NCI-H460 (cell line): ENCODE results near the gene CACNA2D3. TPM values are rescaled to one million over a fixed set of nuclear protein-coding genes. Genes with fewer than 3 reads are reported as not detected.
"Not testable (repeated sequence)": the region's sequence is repeated elsewhere in the genome, so short reads cannot be mapped to it uniquely, and the experiment has no call there.

ENCODE experiments used
- DNase-seq: peaks from one replicate; pipeline ENCODE4 v3.0.0-alpha.2; 2016; ENCODE audit warnings: low read depth; ENCODE audit errors: extremely low read depth
- polyA plus RNA-seq: library from polyadenylated mRNA; depleted of rRNA; stranded (reverse); fragments of >200 nt; gene quantifications from 2 replicates; pipeline ENCODE4 v1.2.3, GENCODE V29; 2014; cell fraction: nucleus; rRNA removed
- total RNA-seq: library from RNA; depleted of rRNA; stranded (reverse); fragments of >200 nt; shearing (Covaris generic); gene quantifications from 2 replicates; pipeline ENCODE4 v1.2.3, GENCODE V29; 2014; rRNA removed

Gene CACNA2D3
- total RNA-seq: 6.4 and 10.8 TPM in 2 replicates
- 8.9 and 9.2 TPM in 2 replicates for polyA plus RNA-seq

- peak; percentile 56 for DNase-seq
These were observed at the start of gene CACNA2D3 for GRCh38 chr3:54122324-54123002. Gene CACNA2D3 (plus strand): TSS chr3:54122552.

GRCh38 chr3:54073386-54073785 is 49.0 kb upstream of the CACNA2D3 start:
- DNase-seq: no peak

GRCh38 chr3:54079314-54079713 is 43.0 kb upstream of the CACNA2D3 start:
- DNase-seq: no peak

DNA sequence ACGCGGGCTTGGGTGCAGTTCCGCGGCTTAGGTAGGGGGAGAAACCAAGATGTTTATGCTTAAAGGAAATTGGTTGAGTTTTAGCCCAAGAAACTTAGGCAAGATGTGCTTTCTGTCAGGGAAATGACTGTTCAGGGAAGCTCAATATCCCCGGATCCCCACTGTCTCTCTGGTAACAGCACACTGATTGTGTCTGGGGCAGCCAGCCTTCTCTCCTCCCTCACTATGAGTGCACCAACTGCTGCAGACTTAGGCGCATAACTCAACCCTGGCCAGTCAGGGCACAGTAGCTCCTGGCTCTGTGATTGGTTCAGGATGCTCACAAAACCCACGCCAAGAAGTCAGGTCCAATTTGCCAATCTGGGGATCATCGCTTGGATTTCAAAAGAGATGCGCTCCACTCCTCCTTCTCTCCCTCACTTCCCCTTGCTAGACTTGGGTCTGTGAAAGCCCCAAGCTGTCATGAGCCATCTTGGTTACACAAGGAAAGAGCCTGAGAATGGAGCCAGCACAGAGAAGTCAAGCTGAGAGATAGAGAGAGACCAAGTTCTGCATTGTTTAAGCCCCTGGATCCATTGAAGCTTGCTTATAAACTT is 42.5 kb upstream of the CACNA2D3 start:
- no peak for DNase-seq

DNA sequence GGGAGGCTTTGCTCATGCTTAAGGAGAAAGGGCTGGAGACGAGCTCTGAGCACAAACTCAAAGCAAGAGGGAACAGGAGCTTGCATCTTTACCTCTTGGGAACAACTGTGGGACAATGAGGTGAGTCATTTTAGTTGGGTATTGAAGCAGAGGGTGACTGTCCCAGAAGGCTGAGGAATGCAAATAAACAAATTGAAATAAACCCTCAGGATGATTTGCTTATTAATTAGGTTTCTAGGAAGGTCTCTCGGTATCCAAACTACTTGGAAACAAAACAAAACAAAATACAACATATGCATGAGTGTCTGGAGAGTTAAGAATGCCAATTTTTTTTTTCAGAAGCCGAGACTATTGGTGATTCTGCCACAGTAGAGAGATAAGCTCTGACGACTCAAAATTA is 38.4 kb upstream of the CACNA2D3 start:
- no peak for DNase-seq

GRCh38 chr3:54085936-54086335 is 36.4 kb upstream of the CACNA2D3 start:
- DNase-seq: no peak

GRCh38 chr3:54086652-54087405 is 35.5 kb upstream of the CACNA2D3 start:
- no peak for DNase-seq

GRCh38 chr3:54087581-54088410 is 34.6 kb upstream of the CACNA2D3 start:
- no peak for DNase-seq

GRCh38 chr3:54093491-54094248 is 28.7 kb upstream of the CACNA2D3 start:
- DNase-seq: no peak

GRCh38 chr3:54094926-54095325 is 27.4 kb upstream of the CACNA2D3 start:
- DNase-seq: no peak

DNA sequence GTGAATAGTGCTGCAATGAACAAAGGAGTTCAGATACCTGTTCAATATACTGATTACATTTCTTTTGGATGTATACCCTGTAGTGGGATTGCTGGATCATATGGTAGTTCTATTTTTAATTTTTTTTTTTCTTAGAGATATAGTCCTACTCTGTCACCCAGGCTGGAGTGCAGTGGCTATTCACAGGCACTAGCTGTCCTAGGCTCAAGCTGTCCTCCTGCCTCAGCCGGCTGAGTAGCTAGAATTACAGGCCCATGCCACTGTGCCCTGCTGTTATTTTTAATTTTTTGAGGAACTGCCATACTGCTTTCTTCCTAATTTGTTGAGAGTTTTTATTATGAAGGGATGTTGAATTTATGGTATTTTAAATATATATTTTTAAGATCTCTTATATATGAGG is 23.0 kb upstream of the CACNA2D3 start:
- DNase-seq: no peak

GRCh38 chr3:54104084-54104483 is 18.3 kb upstream of the CACNA2D3 start:
- DNase-seq: no peak

- DNase-seq: not testable (repeated sequence)
These were observed 6.2 kb upstream of the CACNA2D3 start for GRCh38 chr3:54116129-54116528.

- DNase-seq: no peak
These were observed 1.5 kb upstream of the CACNA2D3 start for GRCh38 chr3:54120657-54121413.

DNA sequence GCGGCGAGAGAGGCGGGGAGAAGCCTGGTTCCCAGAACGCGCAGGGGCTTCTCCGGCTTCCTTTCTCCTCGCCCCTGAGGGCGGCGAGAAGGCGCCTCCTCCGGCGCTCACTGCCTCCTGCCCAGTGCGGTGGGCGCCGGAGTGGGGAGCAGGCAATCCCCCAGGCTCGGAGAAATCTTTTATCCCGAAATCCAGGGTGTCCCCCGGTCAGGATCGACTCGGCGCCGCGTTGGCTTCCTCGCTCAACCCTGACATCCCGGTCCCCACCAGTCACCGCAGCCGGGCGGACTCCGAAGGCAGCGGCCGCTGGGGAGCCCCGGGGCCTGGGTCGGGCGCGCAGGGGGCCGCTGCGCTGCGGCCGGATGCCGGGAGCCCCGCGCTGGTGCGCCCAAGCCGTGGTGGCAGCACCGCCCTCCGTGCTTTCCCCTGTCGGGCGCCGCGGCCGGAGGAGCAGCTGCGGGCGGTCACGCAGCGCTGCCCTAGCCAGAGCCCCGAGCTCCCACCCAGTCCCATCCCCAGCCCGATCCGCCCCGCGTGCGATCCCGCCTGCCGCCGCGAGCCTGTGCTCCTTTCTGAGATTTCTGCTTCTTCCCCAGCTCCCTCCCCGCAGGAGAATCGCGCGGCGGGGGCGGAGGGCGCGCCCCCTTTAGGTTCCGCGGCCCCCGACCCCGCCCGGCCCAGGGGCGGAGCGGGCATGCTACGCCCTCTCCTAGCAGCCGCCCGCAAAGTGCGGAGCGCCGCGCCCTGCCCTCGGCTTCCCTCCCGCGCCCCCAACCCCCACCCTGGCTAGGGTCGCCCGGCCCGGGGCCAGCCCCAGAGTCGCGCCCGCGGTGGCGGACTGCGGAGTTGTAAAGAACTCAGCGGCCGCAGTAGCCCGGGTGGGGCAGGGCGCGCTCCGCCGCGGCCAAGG is 683 bp upstream of the CACNA2D3 start:
- DNase-seq: no peak

DNA sequence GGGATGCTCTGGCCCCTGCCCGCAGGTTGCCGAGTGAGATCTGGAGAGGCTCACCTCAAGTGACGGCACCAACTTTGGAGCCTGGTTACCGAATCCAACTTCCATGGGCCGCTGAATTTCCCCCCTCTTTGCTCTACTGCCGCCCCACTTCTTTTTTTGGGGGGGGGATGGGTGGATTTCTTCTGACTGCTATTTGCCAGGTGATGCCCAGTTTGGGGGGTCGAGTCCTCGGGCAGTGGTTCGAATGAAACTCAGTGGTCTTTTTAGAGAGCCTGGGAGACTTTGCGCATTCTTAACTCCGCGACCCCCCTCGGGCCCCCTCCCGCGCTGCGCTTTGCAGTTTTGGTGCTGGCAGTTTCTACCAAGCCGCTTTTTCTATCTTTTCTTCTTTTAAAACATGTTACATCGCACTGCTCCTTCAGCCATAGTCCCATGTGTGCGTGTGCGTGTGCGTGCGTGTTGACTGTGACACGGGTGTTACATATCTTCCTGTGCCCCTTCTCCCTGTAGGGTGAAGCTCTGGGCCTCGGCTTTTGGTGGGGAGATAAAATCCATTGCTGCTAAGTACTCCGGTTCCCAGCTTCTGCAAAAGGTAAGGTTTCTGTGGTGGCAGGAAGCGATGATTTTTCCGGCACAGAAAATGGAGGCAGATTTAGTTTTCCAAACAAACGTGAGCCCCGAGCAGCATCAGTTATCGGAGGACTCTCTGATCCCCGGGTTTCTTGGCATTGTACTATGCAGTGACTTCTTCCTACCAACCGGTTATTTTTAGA is 837 bp downstream of the CACNA2D3 start:
- no peak for DNase-seq

DNA sequence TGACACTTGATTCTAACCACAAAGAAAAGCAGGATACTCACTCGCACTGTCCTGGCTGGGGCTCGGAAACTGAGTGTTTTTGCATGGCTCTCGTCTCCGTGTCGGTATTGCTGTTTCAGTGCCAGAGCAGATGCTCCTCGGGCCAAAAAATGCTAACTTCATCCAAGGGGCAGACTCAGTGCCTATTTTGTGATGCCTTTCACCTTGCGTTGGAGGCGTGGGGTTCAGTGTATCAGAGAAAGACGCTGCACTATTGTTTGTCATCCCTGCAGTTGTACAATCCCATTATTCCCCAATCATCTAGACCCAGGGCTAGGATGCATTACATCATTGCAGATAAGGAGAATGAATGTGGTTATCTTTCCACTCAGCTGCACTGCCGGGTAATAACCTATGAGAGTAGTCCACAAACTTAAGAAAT is 1.4 kb downstream of the CACNA2D3 start:
- DNase-seq: no peak

GRCh38 chr3:54125300-54125699 is 2.9 kb downstream of the CACNA2D3 start:
- no peak for DNase-seq
